Fibroblast of mammary gland (primary cell): ENCODE results near the gene CAMK1D.

Experiments used
- DNase-seq: peaks from one replicate; pipeline ENCODE4 v3.0.0-alpha.2; 2010; ENCODE audit warnings: low read depth
- H3K4me3 ChIP-seq: 2 replicates; pipeline ENCODE4 v1.5.1; 2011; ENCODE audit warnings: low read depth, mild to moderate bottlenecking, low read length, moderate library complexity; ENCODE audit not compliant: control insufficient read depth
- TF ChIP-seq, protein P1 (sequence below): conservative IDR thresholded peaks from 2 replicates; pipeline ENCODE4 v1.5.1; 2011; ENCODE audit warnings: low read depth, low read length, inconsistent platforms; ENCODE audit not compliant: control insufficient read depth, insufficient read depth

CAMK1D gene

GRCh38 chr10:12684784-12685183 lies 335.4 kb downstream of the CAMK1D start:
- TF ChIP-seq, protein P1, sequence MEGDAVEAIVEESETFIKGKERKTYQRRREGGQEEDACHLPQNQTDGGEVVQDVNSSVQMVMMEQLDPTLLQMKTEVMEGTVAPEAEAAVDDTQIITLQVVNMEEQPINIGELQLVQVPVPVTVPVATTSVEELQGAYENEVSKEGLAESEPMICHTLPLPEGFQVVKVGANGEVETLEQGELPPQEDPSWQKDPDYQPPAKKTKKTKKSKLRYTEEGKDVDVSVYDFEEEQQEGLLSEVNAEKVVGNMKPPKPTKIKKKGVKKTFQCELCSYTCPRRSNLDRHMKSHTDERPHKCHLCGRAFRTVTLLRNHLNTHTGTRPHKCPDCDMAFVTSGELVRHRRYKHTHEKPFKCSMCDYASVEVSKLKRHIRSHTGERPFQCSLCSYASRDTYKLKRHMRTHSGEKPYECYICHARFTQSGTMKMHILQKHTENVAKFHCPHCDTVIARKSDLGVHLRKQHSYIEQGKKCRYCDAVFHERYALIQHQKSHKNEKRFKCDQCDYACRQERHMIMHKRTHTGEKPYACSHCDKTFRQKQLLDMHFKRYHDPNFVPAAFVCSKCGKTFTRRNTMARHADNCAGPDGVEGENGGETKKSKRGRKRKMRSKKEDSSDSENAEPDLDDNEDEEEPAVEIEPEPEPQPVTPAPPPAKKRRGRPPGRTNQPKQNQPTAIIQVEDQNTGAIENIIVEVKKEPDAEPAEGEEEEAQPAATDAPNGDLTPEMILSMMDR = no peak
- no peak for DNase-seq
- H3K4me3 ChIP-seq = no peak overlapping the region

- TF ChIP-seq, protein P1 = no peak
- H3K4me3 ChIP-seq = no peak overlapping the region
- DNase-seq = no peak
Measured at GRCh38 chr10:12685261-12686058, 336.1 kb downstream of the CAMK1D start.

DNA sequence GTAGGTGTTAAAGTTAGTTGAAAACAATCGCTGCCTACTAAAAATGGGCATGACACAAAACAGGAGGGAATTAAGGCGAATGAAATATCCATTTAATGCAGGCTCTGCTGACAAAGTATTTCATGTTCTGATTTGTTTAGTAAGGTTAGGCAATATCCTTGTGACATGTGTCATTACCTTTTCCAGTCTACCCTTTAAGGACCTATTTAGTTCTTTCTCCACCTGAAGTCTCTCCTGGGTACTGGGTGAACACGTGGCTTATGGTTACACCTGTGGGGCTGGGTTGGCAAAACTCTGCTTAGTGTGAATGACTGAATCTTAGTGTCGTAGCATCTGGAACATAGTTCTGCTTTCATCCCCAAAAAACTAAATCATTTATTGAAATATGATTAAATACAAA lies 338.6 kb downstream of the CAMK1D start:
- no peak for DNase-seq
- TF ChIP-seq, protein P1 = no peak
- H3K4me3 ChIP-seq = no peak overlapping the region

- DNase-seq = no peak
- H3K4me3 ChIP-seq = no peak overlapping the region
Measured at GRCh38 chr10:12689893-12690292, 340.5 kb downstream of the CAMK1D start.

GRCh38 chr10:12690525-12691126 lies 341.3 kb downstream of the CAMK1D start:
- H3K4me3 ChIP-seq = no peak overlapping the region
- TF ChIP-seq, protein P1 = no peak
- DNase-seq = no peak

More at GRCh38 chr10:12689893-12690292, 340.5 kb downstream of the CAMK1D start:
- TF ChIP-seq, protein P1 = no peak

DNA sequence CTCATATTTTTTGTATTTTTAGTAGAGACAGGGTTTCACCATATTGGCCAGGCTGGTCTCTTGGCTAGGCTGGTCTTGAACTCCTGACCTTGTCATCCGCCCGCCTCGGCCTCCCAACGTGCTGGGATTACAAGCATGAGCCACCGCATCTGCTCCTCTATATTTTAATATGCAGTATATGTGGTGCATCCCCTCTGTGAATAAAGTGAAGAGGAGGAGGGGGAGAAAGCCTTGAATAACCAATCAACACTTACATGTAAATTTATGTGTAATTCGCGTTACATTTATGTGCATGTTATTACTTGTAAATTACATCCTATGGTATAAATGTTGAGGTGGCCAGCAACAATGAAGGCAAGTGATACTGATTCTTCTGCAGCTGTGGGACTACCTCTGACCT lies 342.2 kb downstream of the CAMK1D start:
- TF ChIP-seq, protein P1 = no peak
- H3K4me3 ChIP-seq = no peak overlapping the region
- no peak for DNase-seq
